AG04449 (cell line): ENCODE data around the gene GNAT3.

Source experiments
- CTCF ChIA-PET: fragments of 350-600 bp; formaldehyde crosslinking; extraction: SDS; loops from one replicate; lab custom pipeline; 2021; ENCODE audit warnings: antibody characterized with exemption; lab: Yijun Ruan, JAX
- POLR2A ChIA-PET: fragments of 400-600, 350-600 bp; formaldehyde crosslinking; extraction: SDS; loops from one replicate; lab custom pipeline; 2020; ENCODE audit warnings: antibody characterized with exemption, inconsistent platforms; lab: Yijun Ruan, JAX
- DNase-seq: peaks from one replicate; pipeline ENCODE4 v3.0.0-alpha.2; 2010; ENCODE audit warnings: low read depth, low spot score
- H3K4me3 ChIP-seq: 2 replicates; pipeline ENCODE4 v1.5.1; 2011; ENCODE audit warnings: low read depth, mild to moderate bottlenecking, control low read depth, low read length
- CTCF ChIP-seq: IDR thresholded peaks from one replicate; pipeline ENCODE4 v1.5.1; 2011; ENCODE audit warnings: mild to moderate bottlenecking, moderate library complexity, low read length, control low read depth, inconsistent platforms; ENCODE audit not compliant: insufficient read depth; ENCODE audit errors: missing control alignments

The GNAT3 gene

GRCh38 chr7:80529362-80529761 is 17.5 kb upstream of the GNAT3 start:
- DNase-seq: peak; percentile 37
- no peak overlapping the region for H3K4me3 ChIP-seq
- POLR2A ChIA-PET: interaction anchor here (0.6 kb wide), 2 partner anchors 33 to 54 kb away, joined by 3 read pairs; no protein-coding TSS in a partner anchor
- CTCF ChIA-PET: interaction anchor here (1.0 to 1.4 kb wide), 2 partner anchors 9 to 14 kb away, joined by 3 read pairs; no protein-coding TSS in a partner anchor
- TF ChIP-seq CTCF: no peak

GRCh38 chr7:80528689-80529088 is 16.8 kb upstream of the GNAT3 start:
- no peak for DNase-seq
- ChIA-PET CTCF (no interaction called here), POLR2A (no interaction called here)
- TF ChIP-seq CTCF: no peak
- H3K4me3 ChIP-seq: no peak overlapping the region

- no peak for DNase-seq
- ChIA-PET POLR2A (no interaction called here), CTCF (no interaction called here)
- H3K4me3 ChIP-seq: no peak overlapping the region
- no peak for TF ChIP-seq CTCF
Measured at GRCh38 chr7:80526472-80526871, 14.6 kb upstream of the GNAT3 start.

- ChIA-PET POLR2A (no interaction called here), CTCF (no interaction called here)
- TF ChIP-seq CTCF: no peak
- DNase-seq: no peak
- no peak overlapping the region for H3K4me3 ChIP-seq
Measured at GRCh38 chr7:80524693-80525092, 12.8 kb upstream of the GNAT3 start.

- no peak overlapping the region for H3K4me3 ChIP-seq
- POLR2A ChIA-PET: no interaction called here
- CTCF ChIA-PET: interaction anchor here (1.2 kb wide), 1 partner anchor 93 kb away, joined by 3 read pairs; no protein-coding TSS in a partner anchor
- DNase-seq: no peak
- no peak for TF ChIP-seq CTCF
Measured at GRCh38 chr7:80521809-80522208, 9.9 kb upstream of the GNAT3 start.

- CTCF ChIA-PET: interaction anchor here (0.9 kb wide), 1 partner anchor 10 kb away, joined by 3 read pairs; no protein-coding TSS in a partner anchor
- TF ChIP-seq CTCF: no peak
- no peak overlapping the region for H3K4me3 ChIP-seq
- POLR2A ChIA-PET: no interaction called here
- no peak for DNase-seq
Measured at GRCh38 chr7:80520199-80520598, 8.3 kb upstream of the GNAT3 start.
